Karpas-422 (cell line): ENCODE data around the gene DCLRE1A. TPM values are rescaled to one million over a fixed set of nuclear protein-coding genes. Genes with fewer than 3 reads are reported as not detected.
A peak's percentile ranks its signal among the peaks of the same experiment; 100 is the strongest.

Source experiments
- DNase-seq: peaks from one replicate; pipeline ENCODE4 v3.0.0-alpha.2; 2015
- H2AFZ ChIP-seq: fragments of 200-600 bp; sonication (generic); 2 replicates; pipeline ENCODE4 v1.6.1; 2014; ENCODE audit warnings: antibody characterized with exemption, low read length, mixed read lengths
- H3K27ac ChIP-seq: fragments of 200-600 bp; sonication (generic); 2 replicates; pipeline ENCODE4 v1.5.1; 2014; ENCODE audit warnings: mild to moderate bottlenecking, low read length, moderate library complexity
- H3K27me3 ChIP-seq: fragments of 200-600 bp; sonication (generic); 2 replicates; pipeline ENCODE4 v1.6.1; 2014; ENCODE audit warnings: low read length, mixed read lengths
- H3K36me3 ChIP-seq: fragments of 200-600 bp; sonication (generic); 2 replicates; pipeline ENCODE4 v1.6.1; 2014; ENCODE audit warnings: low read length, mixed read lengths; ENCODE audit not compliant: insufficient read depth
- H3K4me1 ChIP-seq: fragments of 200-600 bp; sonication (generic); 2 replicates; pipeline ENCODE4 v1.6.1; 2014; ENCODE audit warnings: mild to moderate bottlenecking, low read length, mixed read lengths
- H3K4me2 ChIP-seq: fragments of 200-600 bp; sonication (generic); 2 replicates; pipeline ENCODE4 v1.6.1; 2014; ENCODE audit warnings: low read length, low read depth, mild to moderate bottlenecking; ENCODE audit not compliant: poor library complexity, severe bottlenecking
- H3K4me3 ChIP-seq: fragments of 200-600 bp; sonication (generic); 2 replicates; pipeline ENCODE4 v1.5.1; 2014; ENCODE audit warnings: mild to moderate bottlenecking, antibody characterized with exemption, low read length, mixed read lengths
- H3K79me2 ChIP-seq: fragments of 200-600 bp; sonication (generic); 2 replicates; pipeline ENCODE4 v1.6.1; 2014; ENCODE audit warnings: mild to moderate bottlenecking, low read length, mixed read lengths
- H3K9ac ChIP-seq: fragments of 200-600 bp; sonication (generic); 2 replicates; pipeline ENCODE4 v1.6.0; 2014; ENCODE audit warnings: low read length
- H3K9me2 ChIP-seq: fragments of 200-600 bp; sonication (generic), shearing (Covaris generic); replicated peaks from 2 replicates; pipeline ENCODE4 v1.6.0; 2014; ENCODE audit warnings: mild to moderate bottlenecking, low read length, moderate library complexity; ENCODE audit not compliant: insufficient read depth
- H3K9me3 ChIP-seq: fragments of 300-700, 200-600 bp; sonication (generic); 2 replicates; pipeline ENCODE4 v1.6.1; 2014; ENCODE audit warnings: low read length, mixed read lengths
- H4K20me1 ChIP-seq: fragments of 200-600 bp; sonication (generic); 2 replicates; pipeline ENCODE4 v1.6.1; 2014; ENCODE audit warnings: mild to moderate bottlenecking, antibody characterized with exemption, low read length, low read depth; ENCODE audit not compliant: insufficient read depth
- total RNA-seq: library from RNA; depleted of rRNA; stranded (reverse); fragments of >200 nt; shearing (Covaris generic); gene quantifications from 2 replicates; pipeline ENCODE4 v1.2.3, GENCODE V29; 2014; ENCODE audit warnings: low replicate concordance

Gene DCLRE1A
- total RNA-seq, 1 experiment from 2014 or later: 11.4 TPM

DNA sequence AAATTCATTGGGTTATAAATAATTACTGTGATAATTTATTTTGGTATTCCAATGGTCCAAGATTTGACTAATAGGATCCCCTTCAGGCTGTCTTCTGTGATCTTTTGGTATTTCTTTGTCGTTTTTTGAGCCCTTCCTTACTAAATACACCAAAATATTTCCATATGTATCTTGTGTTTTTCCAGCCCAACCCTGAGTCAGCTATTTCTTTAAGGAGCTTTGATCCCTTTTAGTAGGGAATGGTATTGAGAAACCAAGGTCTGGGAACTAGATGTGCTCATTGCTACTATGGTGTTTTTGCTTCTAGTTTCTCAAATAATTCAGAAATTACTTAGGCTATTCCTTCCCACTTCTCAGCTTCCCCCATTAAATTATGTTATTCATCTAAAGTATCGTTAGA lies 15.9 kb upstream of the DCLRE1A start:
- no peak overlapping the region for H2AFZ ChIP-seq
- DNase-seq: no peak
- H3K9ac ChIP-seq: no peak overlapping the region
- H4K20me1 ChIP-seq: no peaks in the 10 kb centered on the region
- peaks cover 90% of the 10 kb centered on the region for H3K79me2 ChIP-seq
- no peak overlapping the region for H3K4me3 ChIP-seq
- no peaks in the 10 kb centered on the region for H3K9me2 ChIP-seq
- peaks cover 17% of the 10 kb centered on the region for H3K4me1 ChIP-seq
- H3K4me2 ChIP-seq: no peak overlapping the region
- H3K36me3 ChIP-seq: peaks cover 4% of the 10 kb centered on the region; the same call in 1 of the 2 replicates
- H3K9me3 ChIP-seq: no peaks in the 10 kb centered on the region
- H3K27me3 ChIP-seq: no peaks in the 10 kb centered on the region
- no peak overlapping the region for H3K27ac ChIP-seq

DNA sequence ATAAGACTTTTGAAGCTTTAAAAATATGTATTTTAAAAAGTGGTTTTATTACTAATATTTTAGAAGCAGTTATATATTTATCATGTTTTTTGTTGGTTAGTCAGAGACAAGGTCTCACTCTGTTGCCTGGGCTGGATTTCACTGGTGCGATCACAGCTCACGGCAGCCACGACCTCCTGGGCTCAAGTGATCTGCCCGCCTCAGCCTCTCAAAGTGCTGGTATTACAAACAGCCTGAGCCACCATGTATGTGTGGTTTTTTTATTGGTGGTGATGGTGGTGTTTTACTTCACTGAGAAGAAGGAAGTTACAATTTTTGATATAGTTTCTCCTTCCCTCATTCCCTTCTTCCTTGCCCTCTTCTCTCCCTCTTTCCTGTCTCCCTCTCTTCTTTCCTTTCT lies 14.0 kb upstream of the DCLRE1A start:
- peaks cover 87% of the 10 kb centered on the region for H3K79me2 ChIP-seq
- H3K9me2 ChIP-seq: no peaks in the 10 kb centered on the region
- no peak overlapping the region for H3K4me2 ChIP-seq
- H3K4me3 ChIP-seq: no peak overlapping the region
- no peak overlapping the region for H3K27ac ChIP-seq
- no peaks in the 10 kb centered on the region for H3K27me3 ChIP-seq
- H2AFZ ChIP-seq: no peak overlapping the region
- H3K9me3 ChIP-seq: no peaks in the 10 kb centered on the region
- H4K20me1 ChIP-seq: no peaks in the 10 kb centered on the region
- H3K36me3 ChIP-seq: peaks cover 16% of the 10 kb centered on the region
- H3K9ac ChIP-seq: no peak overlapping the region
- no peak for DNase-seq
- H3K4me1 ChIP-seq: peaks cover 17% of the 10 kb centered on the region

- H3K79me2 ChIP-seq: peaks cover 81% of the 10 kb centered on the region
These were observed 12.9 kb upstream of the DCLRE1A start for GRCh38 chr10:113866551-113867394.

DNA sequence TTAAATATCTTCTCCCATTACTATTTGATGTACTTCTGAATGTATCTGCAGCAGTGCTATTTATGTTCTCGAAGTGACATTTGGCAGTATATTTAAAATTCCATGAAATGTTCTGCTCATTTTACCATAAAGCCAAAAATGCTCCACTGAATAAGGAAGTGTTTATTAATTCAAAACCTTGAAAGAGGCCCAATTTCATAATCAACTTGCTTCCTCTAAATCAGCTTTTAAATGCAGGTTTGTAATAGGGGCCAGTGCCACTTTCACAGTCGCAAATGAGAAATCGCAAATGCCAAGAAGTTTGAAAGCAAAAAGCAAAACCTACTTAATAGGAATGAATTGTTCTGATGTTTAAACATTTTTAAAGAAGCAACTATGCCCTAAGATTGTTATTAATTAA lies 12.0 kb upstream of the DCLRE1A start:
- Histone ChIP-seq H3K79me2 (peaks cover 80% of the 10 kb centered on the region), H3K9me2 (no peaks in the 10 kb centered on the region)

More at GRCh38 chr10:113866551-113867394, 12.9 kb upstream of the DCLRE1A start:
- Histone ChIP-seq H3K4me2 (no peak overlapping the region), H3K9me3 (no peaks in the 10 kb centered on the region), H3K27me3 (no peaks in the 10 kb centered on the region), H3K4me3 (no peak overlapping the region), H2AFZ (no peak overlapping the region), H3K36me3 (peaks cover 19% of the 10 kb centered on the region), H3K9me2 (no peaks in the 10 kb centered on the region), H3K4me1 (peaks cover 10% of the 10 kb centered on the region), H3K27ac (no peak overlapping the region), H3K9ac (no peak overlapping the region), H4K20me1 (no peaks in the 10 kb centered on the region)
- DNase-seq: no peak

DNA sequence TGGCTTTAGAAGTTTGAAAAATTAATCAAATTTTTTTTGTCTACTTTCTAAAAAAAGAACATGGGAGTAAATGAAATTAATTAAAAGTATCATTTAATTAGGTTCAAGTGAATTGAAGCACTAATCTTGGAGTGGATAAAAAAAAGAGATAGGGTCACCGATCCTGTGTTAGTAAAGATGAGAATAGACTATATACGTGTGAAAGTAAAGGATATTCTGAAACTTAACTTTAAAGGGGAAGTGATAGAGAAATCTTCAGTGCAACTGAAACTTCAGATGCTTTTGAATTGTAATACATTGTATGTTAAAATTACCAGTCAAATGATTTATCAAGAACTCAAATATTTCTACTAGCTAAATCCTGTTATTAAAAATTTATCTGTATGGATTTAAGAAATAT lies 5.4 kb upstream of the DCLRE1A start:
- DNase-seq: no peak
- Histone ChIP-seq H3K9ac (peak overlapping the region; percentile 19), H3K27ac (peak overlapping the region; percentile 85), H3K4me2 (peak overlapping the region; percentile 93), H2AFZ (no peak overlapping the region), H3K9me2 (no peaks in the 10 kb centered on the region), H3K79me2 (peaks cover 79% of the 10 kb centered on the region), H3K36me3 (peaks cover 47% of the 10 kb centered on the region), H3K4me3 (no peak overlapping the region), H3K27me3 (no peaks in the 10 kb centered on the region), H3K4me1 (peaks cover 42% of the 10 kb centered on the region), H4K20me1 (no peaks in the 10 kb centered on the region), H3K9me3 (no peaks in the 10 kb centered on the region)

More for the DNA sequence above, 12.0 kb upstream of the DCLRE1A start:
- H3K9me3 ChIP-seq: no peaks in the 10 kb centered on the region
- H4K20me1 ChIP-seq: no peaks in the 10 kb centered on the region
- no peak overlapping the region for H3K4me3 ChIP-seq
- H3K36me3 ChIP-seq: peaks cover 27% of the 10 kb centered on the region
- H3K4me2 ChIP-seq: no peak overlapping the region
- H3K9ac ChIP-seq: no peak overlapping the region
- peaks cover 5% of the 10 kb centered on the region; the same call in 1 of the 2 replicates for H3K4me1 ChIP-seq
- no peak overlapping the region for H2AFZ ChIP-seq
- H3K27ac ChIP-seq: no peak overlapping the region
- DNase-seq: no peak
- H3K27me3 ChIP-seq: no peaks in the 10 kb centered on the region

DNA sequence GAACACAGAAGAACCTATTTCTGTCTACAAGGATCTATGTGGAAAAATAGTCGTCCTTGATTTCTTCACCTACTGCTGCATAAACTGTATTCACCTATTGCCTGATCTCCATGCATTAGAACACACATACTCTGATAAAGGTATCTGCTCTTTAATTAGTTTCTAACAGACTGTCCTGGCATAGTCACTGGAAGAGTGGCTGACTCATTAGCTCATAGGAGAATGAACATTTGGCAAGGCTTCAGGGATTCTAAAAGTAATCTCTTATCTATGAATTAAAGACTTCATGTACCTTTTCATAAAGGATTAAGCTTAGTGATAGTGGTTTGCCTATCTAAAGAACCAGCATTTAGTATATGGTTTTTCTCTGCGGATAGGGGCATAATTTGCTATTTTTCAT lies 4.7 kb upstream of the DCLRE1A start:
- peaks cover 74% of the 10 kb centered on the region for H3K79me2 ChIP-seq
- peaks cover 40% of the 10 kb centered on the region for H3K36me3 ChIP-seq
- H3K4me3 ChIP-seq: no peak overlapping the region

DNA sequence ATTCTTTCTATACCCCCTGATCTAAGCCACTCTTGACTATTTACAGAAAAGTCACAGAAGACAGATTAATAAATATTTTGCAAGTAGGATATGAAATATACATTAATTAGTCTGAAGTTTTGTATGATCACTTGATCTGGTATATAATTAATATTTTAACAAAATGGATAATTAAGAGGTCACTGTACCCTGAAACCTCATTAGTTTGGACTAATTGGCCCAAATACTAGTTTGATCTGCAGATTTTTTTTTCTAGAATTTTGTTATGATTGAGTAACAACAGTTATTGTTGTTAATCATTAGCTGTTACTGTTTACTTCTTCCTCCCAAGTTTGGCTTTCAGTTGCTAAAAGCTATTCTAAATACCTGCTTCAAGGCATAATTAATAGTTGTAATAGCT lies 3.3 kb upstream of the DCLRE1A start:
- peak overlapping the region; percentile 87 for H3K4me3 ChIP-seq
- H4K20me1 ChIP-seq: no peaks in the 10 kb centered on the region
- H3K79me2 ChIP-seq: peaks cover 68% of the 10 kb centered on the region
- DNase-seq: no peak
- peak overlapping the region; percentile 93 for H3K4me2 ChIP-seq
- no peaks in the 10 kb centered on the region for H3K9me2 ChIP-seq
- peak overlapping the region; percentile 24; the same call in 1 of the 2 replicates for H3K9ac ChIP-seq
- no peaks in the 10 kb centered on the region for H3K9me3 ChIP-seq
- peaks cover 33% of the 10 kb centered on the region for H3K36me3 ChIP-seq
- peaks cover 55% of the 10 kb centered on the region for H3K4me1 ChIP-seq
- H3K27me3 ChIP-seq: no peaks in the 10 kb centered on the region
- H2AFZ ChIP-seq: no peak overlapping the region
- H3K27ac ChIP-seq: peak overlapping the region; percentile 85

More for the DNA sequence above, 4.7 kb upstream of the DCLRE1A start:
- H2AFZ ChIP-seq: no peak overlapping the region
- H3K4me2 ChIP-seq: peak overlapping the region; percentile 93
- H3K9ac ChIP-seq: no peak overlapping the region
- H3K9me3 ChIP-seq: no peaks in the 10 kb centered on the region
- H3K4me1 ChIP-seq: peaks cover 46% of the 10 kb centered on the region
- DNase-seq: no peak
- H3K27ac ChIP-seq: peak overlapping the region; percentile 85
- no peaks in the 10 kb centered on the region for H3K9me2 ChIP-seq
- no peaks in the 10 kb centered on the region for H4K20me1 ChIP-seq
- no peaks in the 10 kb centered on the region for H3K27me3 ChIP-seq

- no peak overlapping the region for H2AFZ ChIP-seq
- H3K4me2 ChIP-seq: peak overlapping the region; percentile 93
- no peaks in the 10 kb centered on the region for H3K27me3 ChIP-seq
- H3K4me3 ChIP-seq: peak overlapping the region; percentile 87
- H3K9me3 ChIP-seq: no peaks in the 10 kb centered on the region
- peaks cover 58% of the 10 kb centered on the region for H3K4me1 ChIP-seq
- peaks cover 32% of the 10 kb centered on the region for H3K36me3 ChIP-seq
- H3K9me2 ChIP-seq: no peaks in the 10 kb centered on the region
- H3K27ac ChIP-seq: peak overlapping the region; percentile 85
- H3K9ac ChIP-seq: peak overlapping the region; percentile 92
- DNase-seq: no peak
- no peaks in the 10 kb centered on the region for H4K20me1 ChIP-seq
- peaks cover 68% of the 10 kb centered on the region for H3K79me2 ChIP-seq
These were observed 2.7 kb upstream of the DCLRE1A start for GRCh38 chr10:113856563-113856962.
